ENCODE measurements around the gene PRDM16. TPM values are rescaled to one million over a fixed set of nuclear protein-coding genes. Genes with fewer than 3 reads are reported as not detected.

The PRDM16 gene
- total RNA-seq, 1 experiment from 2014 or later, result 0.17 TPM

DNA sequence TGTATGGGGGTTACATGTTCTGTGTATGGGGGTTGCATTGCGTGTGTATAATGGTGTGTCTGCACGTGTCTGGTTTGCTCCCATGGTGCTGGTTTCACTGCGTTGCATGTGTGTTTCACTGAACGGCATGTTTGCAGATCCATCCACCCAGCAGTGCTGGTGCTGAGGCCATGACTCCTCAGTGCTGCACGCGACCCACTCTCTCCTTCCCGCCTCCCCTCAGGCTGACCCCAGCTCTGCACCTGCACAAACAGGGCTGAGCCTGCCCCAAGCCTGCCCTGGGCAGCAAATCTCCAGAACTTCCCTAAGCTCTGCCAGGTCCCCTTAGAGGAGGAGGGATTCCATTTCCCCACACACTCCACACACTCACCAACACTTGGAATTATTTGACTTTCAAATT lies 29.0 kb upstream of the PRDM16 start:
- Mint-ChIP-seq H3K4me1 (peaks cover 0 to 3% of the 10 kb centered on the region in 2 experiments; a peak in 1 of 4 replicates), H3K36me3 (ENCODE audit: insufficient read depth in 1 of 3, low read depth in 3 of 3) (peaks cover 0 to 13% (median 0%) of the 10 kb centered on the region in 3 experiments; a peak in 1 of 7 replicates), H3K27me3 (ENCODE audit: low read depth) (peaks cover 4% of the 10 kb centered on the region), H3K9me3 (peaks cover 0 to 34% of the 10 kb centered on the region in 2 experiments; a peak in 2 of 5 replicates), H3K27ac (no peak overlapping the region), H3K4me3 (no peak overlapping the region)
- Histone ChIP-seq H2BK12ac (ENCODE audit: insufficient read length, low read depth, low read length) (no peak overlapping the region), H4K8ac (replicated peaks; ENCODE audit: insufficient read length, low read depth, low read length) (no peak overlapping the region), H4K91ac (ENCODE audit: insufficient read length, low read depth, low read length) (no peak overlapping the region), H3K79me1 (ENCODE audit: insufficient read depth, low read depth, low read length, poor library complexity, severe bottlenecking) (no peaks in the 10 kb centered on the region), H3K27ac (ENCODE audit: insufficient read length, low read depth, low read length) (no peak overlapping the region), H3K4ac (ENCODE audit: low read depth, low read length) (no peak overlapping the region), H2AFZ (ENCODE audit: low read length) (no peak overlapping the region), H3K4me2 (ENCODE audit: insufficient read depth, insufficient read length, low read length) (no peak overlapping the region), H3T11ph (ENCODE audit: low read length) (no peak overlapping the region), H2BK120ac (ENCODE audit: low read depth, low read length, poor library complexity, severe bottlenecking) (no peak overlapping the region), H2BK15ac (ENCODE audit: low read depth, low read length) (no peak overlapping the region), H3K4me1 (ENCODE audit: insufficient read depth, low read length) (no peaks in the 10 kb centered on the region), H2BK5ac (ENCODE audit: insufficient read length, low read length) (no peak overlapping the region), H3K79me2 (ENCODE audit: insufficient read depth, low read length) (no peaks in the 10 kb centered on the region), H3K23ac (ENCODE audit: insufficient read length, low read depth, low read length) (no peak overlapping the region), H3K23me2 (ENCODE audit: insufficient read length, low read depth, low read length, poor library complexity, severe bottlenecking) (no peaks in the 10 kb centered on the region), H3K9me3 (ENCODE audit: control insufficient read depth, low read depth, low read length) (peaks cover 20% of the 10 kb centered on the region), H3K14ac (ENCODE audit: insufficient read depth, low read length) (no peak overlapping the region), H3K27me3 (ENCODE audit: insufficient read depth, low read length) (no peaks in the 10 kb centered on the region), H4K20me1 (ENCODE audit: control insufficient read depth, insufficient read depth, insufficient read length) (no peaks in the 10 kb centered on the region), H3K18ac (ENCODE audit: insufficient read length, low read depth, low read length) (no peak overlapping the region), H3K56ac (ENCODE audit: insufficient read length, low read depth, low read length) (no peak overlapping the region), H4K5ac (ENCODE audit: insufficient read length, low read depth, low read length) (no peak overlapping the region), H2AK5ac (ENCODE audit: insufficient read length, low read length) (no peak overlapping the region), H2BK20ac (ENCODE audit: low read depth, low read length, poor library complexity, severe bottlenecking) (no peak overlapping the region), H3K9ac (ENCODE audit: extremely low read depth, insufficient read length, low read length) (no peak overlapping the region)
- no peak for DNase-seq
- no CpG with 5 or more reads among the region's 7 CpGs for WGBS (ENCODE audit: extremely low coverage, insufficient read length, low lambda C conversion rate)
- TF ChIP-seq, protein P1, sequence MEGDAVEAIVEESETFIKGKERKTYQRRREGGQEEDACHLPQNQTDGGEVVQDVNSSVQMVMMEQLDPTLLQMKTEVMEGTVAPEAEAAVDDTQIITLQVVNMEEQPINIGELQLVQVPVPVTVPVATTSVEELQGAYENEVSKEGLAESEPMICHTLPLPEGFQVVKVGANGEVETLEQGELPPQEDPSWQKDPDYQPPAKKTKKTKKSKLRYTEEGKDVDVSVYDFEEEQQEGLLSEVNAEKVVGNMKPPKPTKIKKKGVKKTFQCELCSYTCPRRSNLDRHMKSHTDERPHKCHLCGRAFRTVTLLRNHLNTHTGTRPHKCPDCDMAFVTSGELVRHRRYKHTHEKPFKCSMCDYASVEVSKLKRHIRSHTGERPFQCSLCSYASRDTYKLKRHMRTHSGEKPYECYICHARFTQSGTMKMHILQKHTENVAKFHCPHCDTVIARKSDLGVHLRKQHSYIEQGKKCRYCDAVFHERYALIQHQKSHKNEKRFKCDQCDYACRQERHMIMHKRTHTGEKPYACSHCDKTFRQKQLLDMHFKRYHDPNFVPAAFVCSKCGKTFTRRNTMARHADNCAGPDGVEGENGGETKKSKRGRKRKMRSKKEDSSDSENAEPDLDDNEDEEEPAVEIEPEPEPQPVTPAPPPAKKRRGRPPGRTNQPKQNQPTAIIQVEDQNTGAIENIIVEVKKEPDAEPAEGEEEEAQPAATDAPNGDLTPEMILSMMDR (conservative IDR thresholded peaks at IDR 0.05), result no peak

Measured in H9 (cell line).